GM19023 (cell line): ENCODE measurements around the gene ELP5.

ENCODE experiments used
- ATAC-seq: cut with Tn5 transposase; IDR thresholded peaks from one replicate; pipeline ENCODE4 v1.9.1; 2021; ENCODE audit warnings: mild to moderate bottlenecking, moderate library complexity; ENCODE audit not compliant: unreplicated experiment

The ELP5 gene

DNA sequence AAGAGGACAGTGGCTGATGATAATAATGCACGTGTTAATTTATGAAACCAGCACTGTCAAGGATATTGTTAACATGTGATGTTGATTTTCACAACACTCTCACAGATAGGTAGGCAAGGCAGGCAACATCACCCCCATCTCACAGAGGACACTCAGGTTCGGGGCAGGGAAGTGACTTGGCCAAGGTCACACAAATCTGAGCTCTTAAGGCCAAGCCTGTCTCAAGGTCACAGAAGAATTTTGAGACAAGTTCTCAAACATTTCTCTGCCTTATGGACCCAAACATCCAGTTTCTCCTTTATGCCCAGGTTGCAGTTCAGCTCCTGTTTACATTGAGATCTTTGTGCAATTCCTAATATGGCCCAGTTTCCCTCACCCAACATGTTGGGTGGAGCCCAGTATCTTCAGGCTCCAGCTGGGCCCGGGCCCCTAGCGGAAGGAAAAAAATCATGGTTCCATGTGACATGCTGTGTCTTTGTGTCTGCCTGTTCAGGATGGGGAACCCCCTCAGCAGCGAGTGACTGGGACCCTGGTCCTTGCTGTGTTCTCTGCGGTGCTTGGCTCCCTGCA is 30.8 kb downstream of the ELP5 start:
- no peak for ATAC-seq

DNA sequence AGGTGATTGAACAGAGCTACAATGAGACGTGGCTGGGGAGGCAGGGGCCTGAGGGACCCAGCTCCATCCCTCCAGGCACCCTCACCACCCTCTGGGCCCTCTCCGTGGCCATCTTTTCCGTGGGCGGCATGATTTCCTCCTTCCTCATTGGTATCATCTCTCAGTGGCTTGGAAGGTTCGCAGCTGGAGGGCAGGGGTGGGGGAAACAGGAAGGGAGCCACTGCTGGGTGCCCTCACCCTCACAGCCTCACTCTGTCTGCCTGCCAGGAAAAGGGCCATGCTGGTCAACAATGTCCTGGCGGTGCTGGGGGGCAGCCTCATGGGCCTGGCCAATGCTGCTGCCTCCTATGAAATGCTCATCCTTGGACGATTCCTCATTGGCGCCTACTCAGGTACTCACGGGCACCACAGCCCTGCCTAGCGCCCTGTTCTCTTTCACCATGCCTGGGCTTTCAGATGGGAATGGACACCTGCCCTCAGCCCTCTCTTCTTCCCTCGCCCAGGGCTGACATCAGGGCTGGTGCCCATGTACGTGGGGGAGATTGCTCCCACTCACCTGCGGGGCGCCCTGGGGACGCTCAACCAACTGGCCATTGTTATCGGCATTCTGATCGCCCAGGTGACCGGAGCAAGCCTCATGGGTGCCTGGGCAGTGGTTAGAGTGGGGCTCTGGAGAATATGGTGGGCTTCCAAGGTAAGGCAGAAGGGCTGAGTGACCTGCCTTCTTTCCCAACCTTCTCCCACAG is 31.6 kb downstream of the ELP5 start:
- no peak for ATAC-seq

DNA sequence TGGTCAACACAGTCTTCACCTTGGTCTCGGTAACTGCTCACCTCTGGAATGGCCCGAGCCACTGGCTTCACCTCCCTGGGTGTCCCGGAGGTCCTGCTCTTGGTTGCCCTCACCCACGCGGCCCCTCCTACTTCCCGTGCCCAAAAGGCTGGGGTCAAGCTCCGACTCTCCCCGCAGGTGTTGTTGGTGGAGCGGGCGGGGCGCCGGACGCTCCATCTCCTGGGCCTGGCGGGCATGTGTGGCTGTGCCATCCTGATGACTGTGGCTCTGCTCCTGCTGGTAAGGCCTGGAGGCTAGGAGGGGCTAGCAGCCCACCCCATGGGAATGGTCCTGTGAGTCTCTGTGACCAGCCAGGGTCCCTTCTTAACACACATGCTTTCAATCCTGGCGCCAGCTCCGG is 32.9 kb downstream of the ELP5 start:
- ATAC-seq: no peak

DNA sequence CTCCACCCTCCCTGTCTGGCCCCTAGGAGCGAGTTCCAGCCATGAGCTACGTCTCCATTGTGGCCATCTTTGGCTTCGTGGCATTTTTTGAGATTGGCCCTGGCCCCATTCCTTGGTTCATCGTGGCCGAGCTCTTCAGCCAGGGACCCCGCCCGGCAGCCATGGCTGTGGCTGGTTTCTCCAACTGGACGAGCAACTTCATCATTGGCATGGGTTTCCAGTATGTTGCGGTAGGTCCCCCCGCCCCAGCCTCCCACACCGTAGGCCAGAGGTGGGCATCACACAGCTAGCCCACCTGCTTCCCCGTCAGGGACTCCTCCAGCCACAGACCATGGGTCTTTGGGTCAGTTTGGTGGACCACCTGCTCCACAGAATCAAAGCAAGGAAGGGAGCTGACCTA is 33.7 kb downstream of the ELP5 start:
- ATAC-seq: no peak

DNA sequence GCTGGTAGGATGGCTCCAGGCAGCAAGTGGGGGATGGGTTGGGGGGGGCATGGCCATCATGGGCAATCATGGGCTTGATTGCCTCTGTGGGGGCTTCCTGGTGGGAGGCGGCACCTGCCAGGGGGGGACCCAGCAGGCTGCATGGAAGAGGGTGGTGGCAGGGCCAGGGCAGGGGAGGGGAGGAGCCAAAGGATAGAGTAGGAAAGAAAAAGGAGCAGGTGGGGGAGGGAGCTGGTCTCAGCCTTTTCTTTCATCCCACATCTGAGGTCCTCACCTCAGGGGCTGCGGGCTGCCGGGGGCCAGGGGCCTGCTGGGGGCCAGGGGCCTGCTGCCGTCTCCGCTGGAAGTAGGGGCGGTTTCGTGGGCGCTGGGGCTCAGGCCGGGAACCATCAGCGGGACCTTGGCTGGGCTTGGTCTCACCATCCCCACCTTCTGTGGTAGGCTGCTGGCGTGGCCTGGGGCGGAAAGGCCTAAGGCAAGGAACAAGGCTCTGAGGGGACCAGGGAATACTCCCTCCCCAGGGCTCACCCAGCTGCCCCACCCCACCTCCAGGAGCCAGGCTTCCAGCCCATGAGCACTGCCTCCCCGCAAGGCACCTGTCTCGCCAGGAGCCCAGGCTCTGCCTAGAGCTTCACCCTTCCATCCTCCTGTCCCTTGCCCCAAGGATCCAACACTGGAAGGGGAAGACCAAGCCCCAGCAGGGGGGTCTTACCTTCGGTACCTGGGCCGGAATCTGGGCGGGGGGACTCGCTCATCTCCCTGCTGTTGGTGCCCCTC is 37.4 kb downstream of the ELP5 start:
- ATAC-seq: no peak

DNA sequence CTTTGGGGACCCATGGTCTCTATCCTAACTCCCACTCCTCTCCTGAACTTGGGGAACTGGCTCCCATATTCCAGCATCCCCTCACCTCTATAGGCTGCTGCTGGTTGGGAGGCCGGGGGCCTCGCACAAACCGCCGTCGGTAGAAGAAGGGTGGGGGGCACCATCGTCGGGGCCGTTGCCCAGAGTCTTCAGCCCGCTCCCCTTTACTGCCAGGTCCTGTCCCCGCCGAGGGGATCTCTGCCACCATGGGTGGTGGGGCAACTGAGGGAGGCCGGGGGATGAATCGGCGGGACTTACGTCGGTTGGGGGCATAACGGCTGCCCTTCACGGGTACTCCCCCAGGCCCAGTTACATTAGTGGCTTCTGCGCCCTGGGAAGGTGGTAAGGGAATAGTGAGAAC is 38.2 kb downstream of the ELP5 start:
- ATAC-seq: no peak

DNA sequence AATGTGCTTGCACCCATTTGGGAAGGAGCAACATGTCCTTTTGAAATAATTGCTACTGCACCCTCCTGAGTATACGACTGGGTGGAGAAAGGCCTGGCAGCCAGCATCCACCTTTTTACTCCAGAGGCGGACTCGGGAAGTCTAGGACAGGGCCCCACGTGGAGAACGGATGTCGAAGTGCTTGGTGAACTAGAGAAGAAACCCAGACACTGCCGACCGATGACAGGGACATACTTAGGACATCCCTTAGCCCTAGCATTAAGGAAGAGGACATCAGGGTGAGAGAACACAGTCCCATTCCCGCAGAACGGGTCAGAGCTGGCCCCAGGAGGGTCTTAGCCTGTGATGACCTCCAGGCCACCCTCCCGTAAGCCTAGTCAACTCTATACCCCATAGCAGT is 38.7 kb downstream of the ELP5 start:
- ATAC-seq: no peak

DNA sequence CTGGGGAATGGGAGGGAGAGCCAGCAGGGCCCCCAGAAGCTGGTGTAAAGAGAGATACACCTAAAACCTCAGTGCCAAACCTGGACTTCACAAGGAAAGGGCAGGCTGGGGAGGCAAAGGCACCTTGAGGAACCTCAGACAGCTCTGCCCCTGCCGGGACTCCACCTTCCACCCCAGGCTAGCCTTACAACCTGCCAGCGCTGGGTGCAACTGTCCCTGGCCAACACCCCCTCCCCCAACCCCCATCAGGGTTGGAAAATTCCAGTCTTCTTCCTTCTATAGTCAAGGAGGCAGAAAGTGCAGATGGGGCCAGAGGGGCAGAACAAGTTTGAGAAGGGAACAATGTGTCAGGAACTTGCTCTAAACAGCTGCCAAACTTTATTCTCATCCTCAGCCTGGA is 40.2 kb downstream of the ELP5 start:
- no peak for ATAC-seq

DNA sequence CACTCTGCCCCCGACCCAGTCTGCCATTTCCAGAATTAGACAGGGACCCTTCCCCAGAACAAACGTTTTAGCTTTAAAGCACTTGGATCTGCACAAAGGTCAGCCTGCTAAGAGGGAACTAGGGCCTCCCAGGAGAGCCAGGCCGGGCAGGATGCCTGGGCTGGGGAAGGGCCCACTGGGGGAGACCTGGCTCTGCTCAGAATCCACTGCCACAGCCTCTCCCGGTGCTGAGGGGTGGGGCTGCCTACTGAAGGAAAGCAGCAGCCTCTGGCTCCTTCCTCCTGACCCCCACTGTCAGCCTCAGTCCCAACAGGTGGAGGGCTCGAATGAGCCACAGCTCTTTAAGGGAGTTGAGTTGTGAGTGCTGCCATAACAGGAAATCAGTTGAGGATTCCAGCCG is 40.7 kb downstream of the ELP5 start:
- no peak for ATAC-seq

DNA sequence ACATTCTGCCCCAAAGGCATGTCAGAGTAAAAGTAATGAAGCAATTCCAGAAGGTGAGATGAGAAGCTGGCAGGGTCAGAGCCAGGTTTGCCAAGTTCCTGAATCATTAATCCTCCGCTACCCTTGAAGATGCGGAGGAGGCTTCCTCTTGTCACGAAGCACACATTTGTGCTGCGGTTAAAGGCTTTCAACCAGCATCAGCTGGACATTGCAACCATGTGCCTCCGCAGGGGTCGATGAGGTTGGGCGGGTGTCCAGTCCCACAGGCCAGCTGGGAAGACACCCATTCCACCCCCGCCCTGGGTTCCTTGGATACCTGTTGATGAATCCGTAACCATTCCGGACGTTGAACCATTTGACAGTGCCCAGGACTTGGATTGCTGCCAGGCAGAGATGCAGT is 41.1 kb downstream of the ELP5 start:
- ATAC-seq: no peak

DNA sequence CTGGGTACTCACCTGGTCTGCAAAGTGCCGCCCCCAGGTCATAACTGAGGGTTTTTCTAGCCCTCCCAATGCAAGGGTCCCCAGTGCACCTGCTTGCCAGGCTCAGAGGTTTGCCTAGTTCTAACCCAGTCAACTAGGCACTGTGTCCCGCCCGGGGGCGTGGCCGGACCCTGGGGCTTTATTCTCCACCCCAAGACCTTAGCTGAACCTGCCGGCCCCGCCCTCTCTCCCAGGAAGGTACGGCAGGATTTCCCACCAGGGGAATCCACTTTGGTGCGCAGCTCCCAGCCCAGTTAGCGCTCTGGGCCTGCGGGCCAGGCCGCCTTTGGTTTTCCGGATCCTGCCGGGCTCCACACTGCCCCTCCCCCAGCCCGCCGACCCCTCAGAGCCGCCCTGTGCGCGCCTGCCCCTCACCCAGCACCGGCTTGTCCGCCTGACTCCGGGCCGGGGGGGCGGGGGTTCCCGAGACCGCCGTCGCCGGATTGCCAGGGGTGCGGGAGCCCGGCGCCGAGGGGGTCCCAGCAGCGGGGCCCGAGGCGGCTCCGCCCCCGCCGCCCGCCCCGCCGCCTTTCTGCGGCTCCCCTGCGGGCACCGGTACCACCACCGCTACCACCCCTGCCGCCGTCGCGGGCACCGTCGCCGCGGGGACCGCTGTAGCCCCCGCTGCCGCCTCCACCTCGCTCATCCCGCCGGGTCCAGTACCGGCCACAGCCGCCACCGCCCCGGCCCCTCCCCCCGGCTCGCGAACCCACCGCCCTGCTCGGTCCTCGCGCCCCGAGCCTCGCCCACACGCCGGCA is 42.0 kb downstream of the ELP5 start:
- no peak for ATAC-seq

DNA sequence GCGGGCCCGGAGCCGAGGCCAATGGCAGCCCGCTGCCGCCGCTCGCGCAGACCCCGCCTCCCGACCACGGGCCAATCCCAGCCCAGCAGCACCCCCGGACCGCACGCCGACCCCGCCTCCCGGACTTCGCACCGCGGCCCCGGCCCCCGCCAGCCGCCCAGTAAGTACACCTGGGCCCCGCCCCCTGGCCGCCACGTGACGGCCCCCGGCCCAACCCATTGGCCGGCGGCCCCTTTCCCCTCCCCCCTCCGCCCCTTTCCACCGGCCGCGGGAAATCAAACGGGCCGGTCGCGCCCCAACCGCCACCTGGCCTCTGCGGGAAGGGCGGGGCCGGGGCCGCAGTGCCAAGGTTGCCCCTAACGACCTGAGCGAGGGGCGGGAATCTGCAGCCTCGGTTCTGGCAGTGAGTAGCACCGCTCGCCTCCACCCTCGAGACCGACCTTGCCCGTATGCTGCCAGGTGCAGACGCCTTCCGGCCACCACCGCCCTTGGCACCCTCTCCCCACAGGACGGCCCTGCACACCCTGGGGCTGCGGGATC is 42.7 kb downstream of the ELP5 start, which contains the start of gene YBX2:
Gene YBX2, minus strand, starts transcription at position 26 of the 540 bp plus-strand sequence. CDS start 139 bp downstream, outside the sequence.
- ATAC-seq: no peak

DNA sequence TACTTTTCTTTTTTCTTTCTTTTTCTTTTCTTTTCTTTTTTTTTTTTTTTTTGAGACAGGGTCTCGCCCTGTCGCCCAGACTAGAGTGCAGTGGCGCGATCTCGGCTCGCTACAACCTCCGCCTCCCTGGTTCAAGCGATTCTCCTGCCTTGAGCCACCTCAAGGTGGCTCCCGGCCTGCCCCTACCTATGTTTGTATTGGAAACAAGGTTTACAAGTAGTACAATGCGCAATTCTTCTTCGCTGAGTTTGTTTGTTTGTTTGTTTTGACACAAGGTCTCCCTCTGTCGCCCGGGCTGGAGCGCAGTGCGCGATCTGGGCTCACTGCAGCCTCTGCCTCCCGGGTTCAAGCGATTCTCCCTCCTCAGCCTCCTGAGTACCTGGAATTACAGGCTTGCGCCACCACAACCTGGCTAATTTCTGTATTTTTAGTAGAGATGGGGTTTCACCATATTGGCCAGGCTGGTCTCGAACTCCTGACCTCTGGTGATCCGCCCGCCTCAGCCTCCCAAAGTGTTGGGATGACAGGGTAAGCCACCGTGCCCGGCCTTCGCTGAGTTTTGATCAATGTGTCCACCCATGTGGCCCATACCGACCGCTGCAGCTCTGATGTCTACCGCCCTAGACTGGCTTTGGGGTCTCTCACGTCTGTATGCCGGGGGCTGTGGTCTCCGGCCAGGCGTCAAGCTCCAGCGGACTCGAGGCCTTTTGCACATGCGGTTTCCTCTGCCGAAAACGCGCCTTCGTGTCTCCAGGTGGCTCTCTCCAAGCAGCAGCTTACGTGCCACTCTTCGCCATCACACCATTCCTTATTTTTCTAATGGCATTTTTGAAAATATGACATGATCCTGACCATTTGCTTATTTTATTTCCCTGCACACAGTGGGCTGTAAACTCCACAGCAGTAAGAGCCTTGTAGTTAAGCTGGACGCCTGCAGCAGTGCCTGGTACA is 43.5 kb downstream of the ELP5 start:
- ATAC-seq: no peak

DNA sequence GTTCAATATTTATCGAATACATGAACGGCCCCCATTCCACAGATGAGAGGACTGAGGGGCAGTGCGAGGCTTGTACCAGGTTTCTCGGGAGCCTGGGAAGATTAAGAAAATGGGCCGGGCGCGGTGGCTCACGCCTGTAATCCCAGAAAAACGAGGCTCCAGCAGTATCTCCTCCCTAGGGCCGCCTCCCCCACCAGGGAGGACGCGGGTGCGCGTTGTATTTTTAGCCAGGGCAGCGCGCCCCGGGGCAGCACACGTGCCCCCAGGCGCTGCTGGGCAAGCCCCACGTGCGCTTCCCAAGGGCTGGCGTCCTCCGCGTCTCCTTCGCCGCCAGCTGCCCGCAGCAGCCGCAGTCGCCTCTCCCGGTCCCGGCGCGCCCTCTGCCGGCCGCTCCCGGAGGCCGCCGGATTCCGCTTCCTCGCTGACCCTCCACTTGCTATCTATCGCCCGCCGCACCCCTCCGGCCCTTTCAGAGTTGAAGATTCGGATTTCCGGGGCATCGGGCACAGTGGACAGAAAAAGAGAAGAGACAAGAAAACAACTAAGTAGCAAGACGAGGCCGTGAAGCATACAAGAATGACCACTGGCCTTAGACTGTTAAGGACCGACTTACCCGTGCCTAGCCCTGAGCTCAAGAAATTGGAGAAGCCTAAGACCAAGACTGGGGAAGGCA is 44.3 kb downstream of the ELP5 start:
- ATAC-seq: no peak

DNA sequence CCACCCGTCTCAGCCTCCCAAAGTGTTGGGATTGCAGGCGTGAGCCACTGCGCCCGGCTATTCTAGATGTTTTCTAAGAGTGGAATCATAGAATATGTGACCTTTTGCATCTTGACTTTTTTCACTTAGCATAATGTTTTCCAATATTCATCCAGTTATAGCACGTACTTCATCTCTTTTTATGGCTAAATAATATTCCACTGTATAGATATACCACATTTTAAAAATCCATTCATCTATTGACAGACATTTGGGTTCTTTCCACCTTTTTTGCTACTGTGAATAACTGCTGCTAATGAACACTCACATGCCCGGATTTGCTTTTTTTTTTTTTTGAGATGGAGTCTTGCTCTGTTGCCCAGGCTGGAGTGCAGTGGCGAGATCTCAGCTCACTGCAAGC is 52.2 kb downstream of the ELP5 start:
- ATAC-seq: no peak

DNA sequence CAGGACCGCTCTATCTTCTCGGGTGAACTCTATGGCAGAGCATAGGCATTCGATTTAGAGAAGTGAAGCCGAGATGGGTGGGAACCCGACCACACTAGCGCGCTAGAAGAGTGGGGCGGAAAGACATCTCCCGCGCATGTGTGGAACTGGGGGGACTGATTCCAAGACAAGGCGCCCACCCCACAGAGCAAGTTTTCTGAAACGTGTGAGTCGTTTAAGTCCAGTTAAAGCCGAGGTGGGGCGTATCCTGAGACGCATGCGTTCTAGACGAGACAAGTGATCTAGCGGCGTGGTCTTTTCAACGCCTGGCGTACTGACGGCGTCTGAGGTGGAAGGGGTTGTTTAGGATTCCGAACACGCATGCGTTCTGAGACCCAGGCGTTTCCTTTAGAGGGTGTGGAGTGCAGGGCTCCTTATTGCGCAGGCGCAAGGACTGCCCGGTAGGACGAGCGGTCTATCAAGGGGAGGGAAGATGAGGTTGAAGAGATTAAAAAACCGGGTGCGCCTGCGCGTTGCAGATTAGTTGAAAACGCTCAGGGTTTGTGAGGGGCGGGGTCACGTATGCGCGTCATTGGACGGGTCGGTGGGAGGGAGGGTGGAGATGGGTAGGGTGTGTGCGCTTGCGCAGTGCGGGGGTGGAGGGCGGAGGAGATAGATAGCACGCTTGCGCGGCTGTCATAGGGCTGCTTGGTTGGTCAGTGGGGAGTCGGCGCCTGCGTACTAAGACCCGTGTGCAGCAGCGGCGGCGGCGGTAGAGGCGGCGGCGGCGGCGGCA is 55.1 kb downstream of the ELP5 start, which contains the start of gene EIF5A:
Gene EIF5A, plus strand, starts transcription at position 718 of the 775 bp plus-strand sequence. CDS start 2,008 bp downstream, outside the sequence.
- peak; percentile 76 for ATAC-seq

DNA sequence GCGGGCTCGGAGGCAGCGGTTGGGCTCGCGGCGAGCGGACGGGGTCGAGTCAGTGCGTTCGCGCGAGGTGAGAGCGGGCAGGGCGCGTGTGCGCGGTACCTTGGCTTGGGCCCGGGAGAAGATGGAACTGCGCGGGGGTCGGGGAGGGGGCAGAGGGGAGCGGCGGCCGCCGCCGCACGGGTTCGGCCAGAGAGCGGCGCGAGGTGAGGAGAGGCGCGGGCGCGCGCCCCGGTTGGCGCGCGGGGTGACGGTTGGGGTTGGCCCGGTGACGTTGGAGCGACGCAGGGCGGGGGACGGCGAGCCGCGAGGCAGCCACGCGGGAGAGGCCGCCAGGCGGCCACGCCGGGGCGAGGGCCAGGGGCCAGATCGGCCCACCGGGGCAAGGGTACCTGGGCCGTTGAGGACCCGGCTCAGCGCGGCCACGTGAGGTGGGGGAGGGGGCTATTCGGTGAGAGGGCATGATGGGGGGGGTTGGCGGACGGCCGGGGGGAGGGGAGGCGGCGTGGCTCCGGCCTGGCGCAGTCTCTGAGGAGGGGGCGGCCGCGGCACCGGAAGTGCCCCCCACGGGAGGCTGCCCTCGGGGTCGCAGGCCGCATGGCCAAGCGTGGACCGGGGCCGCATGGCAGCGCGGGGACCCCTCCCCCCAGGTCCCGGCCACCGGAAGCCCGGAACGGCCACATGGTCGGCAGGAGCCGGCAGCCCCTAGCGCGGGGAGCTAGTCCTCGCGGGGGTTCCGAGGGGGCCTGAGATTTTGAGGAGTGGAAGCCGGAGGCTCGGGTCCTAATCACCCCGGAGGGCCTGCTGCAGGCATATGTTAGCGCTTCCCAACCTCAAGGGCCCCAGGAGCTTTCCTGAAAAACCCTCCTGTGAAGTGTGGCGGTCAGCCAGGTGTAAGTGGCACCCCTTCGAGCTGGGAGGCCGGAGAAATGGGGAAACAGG is 55.9 kb downstream of the ELP5 start:
- peak; percentile 8 for ATAC-seq
